H1 (cell line): ENCODE results near the gene HDAC9. TPM values are rescaled to one million over a fixed set of nuclear protein-coding genes. Genes with fewer than 3 reads are reported as not detected.

ENCODE experiments used
- CTCF ChIA-PET: fragments of 300-600 bp; sonication (Branson Sonifier 250); formaldehyde crosslinking; loops from one replicate; lab custom pipeline; 2021; ENCODE audit not compliant: partially characterized antibody; lab: Charles Lee
- POLR2A ChIA-PET: fragments of 300-600 bp; sonication (Branson Sonifier 250); formaldehyde crosslinking; loops from one replicate; lab custom pipeline; 2021; ENCODE audit warnings: inconsistent platforms; ENCODE audit not compliant: partially characterized antibody; lab: Charles Lee
- DNase-seq, 2 experiments: peaks; one replicate each; pipeline versions ENCODE4 v3.0.0 to v3.0.0-alpha.2; 2010 to 2022; ENCODE audit warnings: low spot score in 2 of 2, low read depth in 1 of 2, mixed read lengths in 1 of 2
- FAIRE-seq: peaks from 2 replicates; lab custom pipeline; 2011; peaks lifted over from hg19 to GRCh38; lab: Jason Lieb, UNC
- H2AFZ ChIP-seq: 2 replicates; pipeline ENCODE4 v1.8.1; 2012; ENCODE audit warnings: low read length, inconsistent platforms
- H2AK5ac ChIP-seq: 2 replicates; pipeline ENCODE4 v1.6.1; 2013; ENCODE audit warnings: low read depth, low read length
- H2BK120ac ChIP-seq: replicated peaks from 2 replicates; pipeline ENCODE3; 2013; ENCODE audit warnings: low read depth, low read length, inconsistent platforms
- H2BK12ac ChIP-seq: 2 replicates; pipeline ENCODE4 v1.6.1; 2013; ENCODE audit warnings: low read depth, low read length
- H2BK15ac ChIP-seq: 2 replicates; pipeline ENCODE4 v1.6.1; 2013; ENCODE audit warnings: low read length
- H2BK20ac ChIP-seq: 2 replicates; pipeline ENCODE4 v1.6.1; 2013; ENCODE audit warnings: low read length
- H2BK5ac ChIP-seq: 2 replicates; pipeline ENCODE4 v1.6.1; 2013; ENCODE audit warnings: low read depth, low read length
- H3K14ac ChIP-seq: 2 replicates; pipeline ENCODE4 v1.6.1; 2013; ENCODE audit warnings: inconsistent platforms; ENCODE audit not compliant: insufficient read length
- H3K18ac ChIP-seq: 2 replicates; pipeline ENCODE4 v1.6.1; 2013; ENCODE audit warnings: low read length; ENCODE audit errors: extremely low read depth
- H3K23ac ChIP-seq: 2 replicates; pipeline ENCODE4 v1.6.1; 2013; ENCODE audit warnings: inconsistent platforms; ENCODE audit not compliant: insufficient read length
- H3K23me2 ChIP-seq: 2 replicates; pipeline ENCODE4 v1.6.1; 2013; ENCODE audit warnings: low read depth, low read length
- H3K27ac ChIP-seq: 2 replicates; pipeline ENCODE4 v1.6.1; 2011; ENCODE audit warnings: low read depth, low read length, inconsistent platforms
- H3K27me3 ChIP-seq, 4 experiments: replicated peaks in 1 of 4; 1 replicate in 1 of 4; 2 replicates in 3 of 4; pipeline versions ENCODE4 v1.6.1 to v1.8.1; 2011 to 2013; ENCODE audit warnings: low read length in 3 of 4, mild to moderate bottlenecking in 3 of 4, inconsistent platforms in 2 of 4, mixed read lengths in 2 of 4, moderate library complexity in 1 of 4; ENCODE audit not compliant: control insufficient read depth in 3 of 4, insufficient read depth in 3 of 4; ENCODE audit errors: extremely low read depth in 1 of 4
- H3K36me3 ChIP-seq, 4 experiments: 2 replicates each; pipeline versions ENCODE4 v1.6.1 to v1.8.1; 2011 to 2013; ENCODE audit warnings: mild to moderate bottlenecking in 4 of 4, low read length in 3 of 4, moderate library complexity in 2 of 4, control low read depth in 1 of 4, inconsistent platforms in 1 of 4; ENCODE audit not compliant: insufficient read depth in 4 of 4, control insufficient read depth in 2 of 4
- H3K4ac ChIP-seq: replicated peaks from 2 replicates; pipeline ENCODE3; 2013; ENCODE audit warnings: low read length, low read depth, mixed read lengths, inconsistent platforms; ENCODE audit not compliant: insufficient read length
- H3K4me1 ChIP-seq, 4 experiments: replicated peaks in 1 of 4; 1 replicate in 1 of 4; 2 replicates in 3 of 4; pipeline versions ENCODE4 v1.6.1 to v1.8.1; 2011 to 2013; ENCODE audit warnings: low read length in 3 of 4, inconsistent platforms in 2 of 4, mixed read lengths in 1 of 4; ENCODE audit not compliant: insufficient read depth in 4 of 4, control insufficient read depth in 3 of 4
- H3K4me2 ChIP-seq, 2 experiments: 2 replicates each; pipeline versions ENCODE4 v1.6.1 to v1.8.1; 2011 to 2013; ENCODE audit warnings: low read depth in 2 of 2, low read length in 2 of 2, control low read depth in 1 of 2, inconsistent platforms in 1 of 2, mild to moderate bottlenecking in 1 of 2; ENCODE audit not compliant: insufficient read depth in 1 of 2
- H3K4me3 ChIP-seq, 4 experiments: fragments of 200-600, 300-600 bp in 1 of 4; sonication (generic), shearing (Covaris generic), sonication (Bioruptor Twin) in 1 of 4; 2 replicates each; pipeline versions ENCODE4 v1.5.1 to v1.8.1; 2011 to 2016; ENCODE audit warnings: low read length in 4 of 4, low read depth in 3 of 4, control low read depth in 2 of 4, inconsistent platforms in 2 of 4, mild to moderate bottlenecking in 2 of 4, mixed read lengths in 1 of 4, moderate library complexity in 1 of 4; ENCODE audit not compliant: insufficient read depth in 2 of 4; ENCODE audit errors: extremely low read depth in 1 of 4
- H3K56ac ChIP-seq: replicated peaks from 2 replicates; pipeline ENCODE3; 2013; ENCODE audit warnings: low read depth, mild to moderate bottlenecking, mixed read lengths, low read length, inconsistent platforms; ENCODE audit not compliant: insufficient read length
- H3K79me1 ChIP-seq: 2 replicates; pipeline ENCODE4 v1.6.1; 2013; ENCODE audit warnings: low read depth, low read length, control low read depth
- H3K79me2 ChIP-seq, 2 experiments: 2 replicates each; pipeline versions ENCODE4 v1.6.1 to v1.8.1; 2012 to 2013; ENCODE audit warnings: low read length in 2 of 2, mild to moderate bottlenecking in 2 of 2, inconsistent platforms in 1 of 2; ENCODE audit not compliant: insufficient read depth in 2 of 2, control insufficient read depth in 1 of 2
- H3K9ac ChIP-seq, 4 experiments: replicated peaks in 1 of 4; 1 replicate in 1 of 4; 2 replicates in 3 of 4; pipeline versions ENCODE4 v1.6.1 to v1.8.1; 2011 to 2013; ENCODE audit warnings: low read depth in 3 of 4, low read length in 3 of 4, control low read depth in 2 of 4, mild to moderate bottlenecking in 2 of 4, moderate library complexity in 2 of 4, inconsistent platforms in 1 of 4; ENCODE audit errors: extremely low read depth in 1 of 4
- H3K9me3 ChIP-seq, 2 experiments: 2 replicates each; pipeline versions ENCODE4 v1.6.1 to v1.8.1; 2012 to 2013; ENCODE audit warnings: mild to moderate bottlenecking in 2 of 2, moderate library complexity in 2 of 2, control low read depth in 1 of 2, inconsistent platforms in 1 of 2, low read depth in 1 of 2, low read length in 1 of 2, mixed read lengths in 1 of 2; ENCODE audit not compliant: insufficient read depth in 2 of 2
- H4K20me1 ChIP-seq, 2 experiments: replicated peaks in 1 of 2; 2 replicates each; pipeline versions ENCODE3 to v1.8.1; 2011 to 2013; ENCODE audit warnings: inconsistent platforms in 2 of 2, low read length in 2 of 2, mild to moderate bottlenecking in 1 of 2; ENCODE audit not compliant: insufficient read depth in 2 of 2, control insufficient read depth in 1 of 2
- H4K5ac ChIP-seq: 2 replicates; pipeline ENCODE4 v1.6.1; 2013; ENCODE audit warnings: low read length, low read depth, mixed read lengths, inconsistent platforms; ENCODE audit not compliant: insufficient read length
- H4K8ac ChIP-seq: 2 replicates; pipeline ENCODE4 v1.8.0; 2013; ENCODE audit warnings: mild to moderate bottlenecking, moderate library complexity, low read length, inconsistent platforms; ENCODE audit not compliant: insufficient read depth; ENCODE audit errors: extremely low read depth
- H4K91ac ChIP-seq: replicated peaks from 2 replicates; pipeline ENCODE3; 2013; ENCODE audit warnings: low read length, mixed read lengths, inconsistent platforms; ENCODE audit not compliant: insufficient read length
- RXRA ChIP-seq: IDR thresholded peaks from 2 replicates; pipeline ENCODE4 v1.6.1; 2011; ENCODE audit warnings: low read depth, mild to moderate bottlenecking, low read length, moderate library complexity; ENCODE audit not compliant: insufficient read depth
- TAF1 ChIP-seq: IDR thresholded peaks from 2 replicates; pipeline ENCODE4 v1.6.1; 2011; ENCODE audit warnings: mild to moderate bottlenecking, low read depth, low read length
- WGBS, 2 experiments: shearing (Covaris generic) in 1 of 2; methylation state at CpG; one replicate each; pipeline versions ENCODE4 v1.1.6 to v1.1.7; 2013 to 2015; ENCODE audit warnings: low lambda C conversion rate in 2 of 2, mixed read lengths in 2 of 2, inconsistent platforms in 1 of 2, low coverage in 1 of 2, missing lambda C conversion rate in 1 of 2; ENCODE audit not compliant: insufficient replicate concordance in 2 of 2, insufficient coverage in 1 of 2, insufficient read length in 1 of 2; ENCODE audit errors: extremely low coverage in 1 of 2, missing lambda C conversion rate in 1 of 2; 5-methylcytosine and 5-hydroxymethylcytosine counted together
- polyA plus RNA-seq, 7 experiments: library from polyadenylated mRNA; depleted of rRNA in 3 of 7; stranded (reverse) in 5 of 7; unstranded in 2 of 7; fragments of >200 nt in 5 of 7; fragments of 200-250 nt in 2 of 7; gene quantifications; 1 replicate in 5 of 7; 2 replicates in 1 of 7; 4 replicates in 1 of 7; pipeline versions ENCODE4 v1.2.1 to v1.2.3, GENCODE V29; 2011 to 2013; ENCODE audit warnings: missing spikeins in 2 of 7, mixed read lengths in 2 of 7
- total RNA-seq: library from RNA; stranded (reverse); fragmentation: NEBNext Ultra II Directional; extraction: Animal tissue kit (Norgen Biotek cat#: 25700); gene quantifications from 2 replicates; pipeline ENCODE4 v1.2.1, GENCODE V29; 2021

HDAC9 gene
- total and polyA plus RNA-seq, 2 of the 8 experiments (the other 6 are each of a cell fraction or from before 2014, with no cell fraction given): 9.5 to 13.1 TPM

- Histone ChIP-seq H3K4me1 (no peaks in the 10 kb centered on the region), H3K4ac (no peak overlapping the region), H3K4me3 (no peak overlapping the region), H2BK15ac (no peak overlapping the region), H3K9ac (no peak overlapping the region), H3K18ac (no peak overlapping the region), H4K8ac (no peak overlapping the region), H2BK12ac (no peak overlapping the region), H2BK5ac (no peak overlapping the region), H3K27me3 (no peaks in the 10 kb centered on the region), H2BK20ac (no peak overlapping the region), H3K9me3 (no peaks in the 10 kb centered on the region), H4K91ac (no peak overlapping the region), H3K23ac (no peak overlapping the region), H3K27ac (no peak overlapping the region), H2AFZ (no peak overlapping the region), H3K56ac (no peak overlapping the region), H3K14ac (no peak overlapping the region), H3K79me2 (no peaks in the 10 kb centered on the region), H3K4me2 (no peak overlapping the region), H3K79me1 (no peaks in the 10 kb centered on the region), H4K5ac (no peak overlapping the region), H4K20me1 (no peaks in the 10 kb centered on the region), H2BK120ac (no peak overlapping the region), H2AK5ac (no peak overlapping the region), H3K36me3 (no peaks in the 10 kb centered on the region), H3K23me2 (no peaks in the 10 kb centered on the region)
- 89% methylated on average over 1 of the region's 1 CpG; no CpG with 5 or more reads in 1 of the 2 experiments for WGBS, 2 experiments
- ChIA-PET CTCF (no interaction called here), POLR2A (no interaction called here)
- no peak for FAIRE-seq
- TF ChIP-seq RXRA (no peak), TAF1 (no peak)
- no peak for DNase-seq
Measured at GRCh38 chr7:18889436-18889835, 393.9 kb downstream of the HDAC9 start.
